IPS-20b (cell line): ENCODE results near the gene RPS18.

Experiments used
- H3K27ac ChIP-seq: one replicate; pipeline ENCODE4 v1.5.1; 2013; ENCODE audit warnings: low read length
- H3K27me3 ChIP-seq: 2 replicates; pipeline ENCODE4 v1.6.1; 2013; ENCODE audit warnings: mild to moderate bottlenecking, low read length, inconsistent platforms; ENCODE audit not compliant: insufficient read depth
- H3K36me3 ChIP-seq: 2 replicates; pipeline ENCODE4 v1.6.1; 2013; ENCODE audit warnings: low read depth, mild to moderate bottlenecking, inconsistent platforms, low read length, moderate library complexity; ENCODE audit not compliant: insufficient read depth
- H3K4me1 ChIP-seq: 2 replicates; pipeline ENCODE4 v1.6.1; 2013; ENCODE audit warnings: mild to moderate bottlenecking, control low read depth, inconsistent platforms, low read length, moderate library complexity; ENCODE audit not compliant: insufficient read depth
- H3K4me3 ChIP-seq: 2 replicates; pipeline ENCODE4 v1.5.1; 2013; ENCODE audit warnings: mild to moderate bottlenecking, low read length, inconsistent platforms
- H3K9ac ChIP-seq: 2 replicates; pipeline ENCODE4 v1.6.1; 2013; ENCODE audit warnings: low read depth, mild to moderate bottlenecking, inconsistent platforms, low read length, moderate library complexity
- H3K9me3 ChIP-seq: 2 replicates; pipeline ENCODE4 v1.6.1; 2013; ENCODE audit warnings: mild to moderate bottlenecking, low read depth, low read length, inconsistent platforms; ENCODE audit not compliant: insufficient read depth

The RPS18 gene

DNA sequence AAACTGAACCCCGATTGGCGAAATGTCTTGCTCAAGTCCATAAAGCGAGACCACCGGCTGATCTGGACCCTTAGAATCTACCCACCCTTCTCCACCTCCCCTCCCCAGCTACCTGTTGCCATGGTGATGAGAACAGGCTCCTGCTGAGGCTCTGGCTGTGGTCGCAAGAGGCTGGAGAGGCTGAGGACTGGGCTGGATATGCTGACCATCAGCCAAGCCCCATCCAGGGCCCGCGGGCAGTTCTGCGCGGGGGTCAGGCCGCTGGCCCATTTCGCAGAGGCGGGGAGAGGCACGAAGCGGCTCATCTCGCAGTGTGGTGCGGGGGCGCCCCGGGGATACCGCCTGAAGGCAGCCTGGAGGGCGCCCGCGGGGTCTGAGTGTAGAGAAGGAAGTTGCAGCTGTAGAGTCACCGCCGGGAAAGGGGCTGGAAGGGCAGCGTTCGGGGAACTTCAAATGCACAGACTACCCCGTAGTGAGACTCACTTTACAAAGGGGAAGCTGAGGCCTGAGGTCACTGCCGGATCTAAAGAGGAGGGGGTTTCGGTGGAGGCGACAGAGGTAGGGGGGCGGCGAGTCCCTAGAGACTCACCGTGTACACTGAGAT lies 41.3 kb downstream of the RPS18 start:
- H3K27ac ChIP-seq: no peak overlapping the region
- H3K27me3 ChIP-seq: peaks cover 9% of the 10 kb centered on the region
- no peaks in the 10 kb centered on the region for H3K9me3 ChIP-seq
- peak overlapping the region; percentile 88 for H3K4me3 ChIP-seq
- peak overlapping the region; percentile 80; the same call in 1 of the 2 replicates for H3K9ac ChIP-seq
- 0 out of 2 replicates have a peak, but pooled peaks cover 5% of the 10 kb centered on the region for H3K36me3 ChIP-seq
- H3K4me1 ChIP-seq: peaks cover 14% of the 10 kb centered on the region; the same call in 1 of the 2 replicates

- peak within 1 kb of the TSS; percentile 80; the same call in 1 of the 2 replicates for H3K9ac ChIP-seq
- H3K27ac ChIP-seq: no peak within 1 kb of the TSS
- H3K4me1 ChIP-seq: peaks cover 20% of the 10 kb centered on the region; the same call in 1 of the 2 replicates
- H3K27me3 ChIP-seq: peaks cover 9% of the 10 kb centered on the region
- peak within 1 kb of the TSS; percentile 88 for H3K4me3 ChIP-seq
- H3K9me3 ChIP-seq: no peaks in the 10 kb centered on the region
- H3K36me3 ChIP-seq: peaks cover 11% of the 10 kb centered on the region
Measured at GRCh38 chr6:33313709-33314514, 42.0 kb downstream of the RPS18 start, which contains the start of gene TAPBP. TSS of gene TAPBP (minus strand) at chr6:33314078. CDS start at chr6:33314041, 37 bp downstream.

DNA sequence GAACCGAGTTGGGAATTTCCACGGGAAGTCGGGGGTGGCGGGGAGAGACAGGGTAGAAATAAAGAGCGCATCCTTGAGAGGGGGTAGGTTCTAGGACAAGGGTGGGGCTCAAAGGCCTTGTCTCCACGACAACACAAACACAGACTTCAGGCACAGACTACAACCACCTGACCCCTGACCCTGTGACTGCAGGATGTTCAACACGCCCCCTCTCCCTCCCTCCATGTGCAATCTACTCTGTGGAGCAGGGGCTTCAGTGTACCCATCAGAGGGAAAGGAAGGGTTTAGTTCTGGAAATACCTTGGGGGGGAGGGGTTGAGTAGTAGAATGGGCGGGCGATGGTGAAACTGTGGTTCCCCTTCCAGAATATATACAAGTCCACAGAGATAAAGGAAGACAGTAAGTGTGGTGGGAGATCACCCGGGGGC lies 42.7 kb downstream of the RPS18 start:
- Histone ChIP-seq H3K4me3 (peak overlapping the region; percentile 88), H3K4me1 (peaks cover 23% of the 10 kb centered on the region; the same call in 1 of the 2 replicates), H3K27me3 (peaks cover 9% of the 10 kb centered on the region), H3K9me3 (no peaks in the 10 kb centered on the region), H3K9ac (peak overlapping the region; percentile 80; the same call in 1 of the 2 replicates), H3K36me3 (peaks cover 17% of the 10 kb centered on the region), H3K27ac (no peak overlapping the region)

DNA sequence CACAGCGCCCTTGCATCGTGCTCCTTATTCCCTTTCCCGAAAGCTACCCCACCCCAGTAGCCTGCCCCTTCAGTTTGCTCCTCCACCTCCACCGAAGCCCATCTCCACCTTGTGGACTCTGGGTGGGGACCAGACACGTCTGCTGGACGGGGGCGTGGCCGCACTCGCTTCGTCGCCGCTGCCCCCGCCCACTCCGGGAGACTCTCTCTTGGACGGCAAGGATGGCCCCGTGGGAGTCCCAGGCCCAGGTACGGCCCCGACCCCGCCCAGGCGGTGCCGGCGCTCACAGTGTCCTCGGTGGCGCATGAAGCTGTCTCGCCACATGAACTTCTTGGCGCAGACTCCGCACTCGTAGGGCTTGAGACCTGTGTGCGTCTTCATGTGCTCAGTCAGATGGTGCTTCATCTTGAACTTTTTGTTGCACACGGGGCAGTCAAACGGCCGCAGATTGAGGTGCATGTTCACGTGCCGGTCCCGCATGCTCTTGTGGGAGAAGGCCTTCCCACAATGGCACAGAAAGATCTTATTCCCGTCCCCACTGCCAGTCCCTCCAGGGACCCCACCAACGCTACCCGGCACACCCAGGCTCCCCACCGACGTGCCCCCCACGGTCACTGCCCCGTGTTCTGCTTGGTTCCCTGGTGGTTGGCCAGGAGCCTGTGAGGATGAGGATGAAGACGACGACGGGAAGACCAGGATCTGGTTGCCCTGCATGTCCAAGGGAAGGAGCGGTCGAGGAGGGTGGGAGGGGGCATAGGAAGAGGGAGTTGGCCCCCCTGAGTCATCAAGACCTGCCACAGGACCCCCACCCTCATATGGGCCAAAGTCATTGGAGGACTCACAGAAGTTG lies 43.3 kb downstream of the RPS18 start:
- no peak overlapping the region for H3K27ac ChIP-seq

GRCh38 chr6:33315793-33316602 lies 44.1 kb downstream of the RPS18 start:
- Histone ChIP-seq H3K4me3 (no peak overlapping the region), H3K9ac (no peak overlapping the region), H3K4me1 (peaks cover 25% of the 10 kb centered on the region), H3K36me3 (peaks cover 32% of the 10 kb centered on the region), H3K9me3 (no peaks in the 10 kb centered on the region), H3K27me3 (peaks cover 9% of the 10 kb centered on the region), H3K27ac (no peak overlapping the region)

More for the DNA sequence above, 43.3 kb downstream of the RPS18 start:
- Histone ChIP-seq H3K9me3 (no peaks in the 10 kb centered on the region), H3K36me3 (peaks cover 24% of the 10 kb centered on the region), H3K4me3 (peak overlapping the region; percentile 88), H3K27me3 (peaks cover 9% of the 10 kb centered on the region), H3K9ac (peak overlapping the region; percentile 80; the same call in 1 of the 2 replicates), H3K4me1 (peaks cover 23% of the 10 kb centered on the region; the same call in 1 of the 2 replicates)

DNA sequence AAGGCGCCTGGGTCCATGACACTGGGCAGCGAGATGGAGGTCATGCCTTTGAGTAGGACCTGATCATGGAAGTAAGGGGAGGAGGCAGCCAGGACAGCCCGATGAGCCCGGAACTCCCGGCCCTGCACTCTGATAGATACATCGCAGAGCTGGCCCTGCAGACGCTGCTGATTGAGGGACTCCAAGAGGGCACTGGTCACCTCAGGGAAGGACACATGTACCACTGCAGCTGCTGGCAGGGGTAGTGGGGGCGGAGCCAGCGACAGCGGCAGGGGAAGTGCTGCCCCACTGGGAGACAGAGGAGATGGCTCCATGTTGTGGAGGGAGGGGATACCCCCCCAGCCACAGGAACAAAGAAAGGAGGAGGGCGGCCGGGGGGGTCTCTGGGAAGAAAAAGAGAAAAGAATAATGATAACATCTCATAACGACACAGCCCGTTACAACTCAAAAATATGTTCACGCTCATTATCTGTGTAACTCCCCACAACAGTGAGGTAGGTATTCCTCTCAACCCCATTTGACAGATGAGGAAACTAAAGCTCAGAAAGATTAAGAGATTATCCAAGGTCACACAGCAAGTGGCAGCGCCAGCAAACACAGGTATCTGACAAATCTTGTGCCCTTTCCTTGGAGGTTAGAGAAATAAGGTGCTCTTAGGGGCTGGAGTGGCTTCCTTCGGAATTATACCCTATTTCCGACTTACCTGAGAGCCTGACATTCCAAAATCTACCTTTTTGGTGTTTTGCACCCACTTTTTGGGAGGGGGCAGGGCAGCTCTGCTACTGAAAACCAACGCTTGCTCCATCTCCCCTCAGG lies 44.9 kb downstream of the RPS18 start:
- Histone ChIP-seq H3K36me3 (peaks cover 39% of the 10 kb centered on the region), H3K9me3 (no peaks in the 10 kb centered on the region), H3K9ac (no peak overlapping the region), H3K27ac (no peak overlapping the region), H3K27me3 (peaks cover 6% of the 10 kb centered on the region), H3K4me1 (peaks cover 27% of the 10 kb centered on the region), H3K4me3 (peak overlapping the region; percentile 55)

DNA sequence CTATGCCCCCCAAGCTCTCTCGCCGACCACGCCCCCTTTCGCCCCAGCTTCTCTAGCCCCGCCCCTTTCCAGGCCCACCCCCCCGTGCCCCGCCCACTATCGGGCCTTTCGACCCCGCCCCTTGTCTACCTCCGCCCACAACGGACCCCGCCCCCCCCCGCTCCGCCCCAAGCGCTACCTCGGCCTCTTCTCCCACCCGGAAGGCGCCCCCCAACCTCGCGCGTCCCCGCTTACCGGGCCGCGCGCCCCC lies 45.5 kb downstream of the RPS18 start:
- no peak overlapping the region for H3K27ac ChIP-seq
- H3K36me3 ChIP-seq: peaks cover 39% of the 10 kb centered on the region

DNA sequence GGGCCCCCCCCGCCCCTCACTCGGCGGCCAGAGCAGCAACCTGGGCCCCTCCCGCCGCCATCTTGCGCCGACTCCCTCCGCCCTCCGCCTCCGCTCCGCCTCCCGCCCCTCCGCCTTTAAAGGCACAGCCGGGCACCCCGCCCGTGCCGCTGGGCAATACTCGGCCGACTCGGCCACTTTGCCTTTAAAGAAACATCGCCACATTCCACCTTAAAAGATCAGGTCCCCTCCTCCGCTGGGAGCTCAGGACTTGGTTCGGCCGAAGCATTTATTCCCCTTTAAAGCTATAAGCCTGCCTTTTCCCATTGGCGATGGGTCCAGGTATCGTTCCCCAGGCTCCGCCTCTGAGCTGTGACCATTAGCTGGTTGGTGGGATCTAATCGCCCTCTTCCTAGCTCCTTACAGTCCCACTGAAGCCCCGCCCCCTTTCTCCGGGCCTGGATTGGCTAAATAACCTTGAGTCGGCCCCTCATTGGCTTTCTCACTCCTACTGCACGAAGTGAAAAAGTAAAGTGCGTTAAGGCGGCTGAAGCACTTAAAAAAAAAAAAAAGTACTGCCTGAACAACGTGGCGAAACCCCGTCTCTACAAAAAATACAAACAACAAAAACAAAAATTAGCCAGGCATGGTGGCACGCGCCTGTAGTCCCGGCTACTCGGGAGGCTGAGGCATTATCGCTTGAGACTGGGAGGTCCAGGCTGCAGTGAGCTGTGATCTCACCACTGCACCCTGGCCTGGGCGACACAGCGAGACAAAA lies 46.0 kb downstream of the RPS18 start, which contains the start of gene ZBTB22:
TSS of gene ZBTB22 (minus strand) at position 76 of the 757 bp plus-strand sequence. CDS start 828 bp downstream, outside the sequence.
- H3K27ac ChIP-seq: peak within 1 kb of the TSS; percentile 29
- peaks cover 39% of the 10 kb centered on the region for H3K36me3 ChIP-seq
- H3K27me3 ChIP-seq: no peaks in the 10 kb centered on the region
- no peaks in the 10 kb centered on the region for H3K9me3 ChIP-seq
- H3K4me3 ChIP-seq: peak within 1 kb of the TSS; percentile 73
- H3K9ac ChIP-seq: peak within 1 kb of the TSS; percentile 79
- H3K4me1 ChIP-seq: peaks cover 23% of the 10 kb centered on the region

More for the DNA sequence above, 45.5 kb downstream of the RPS18 start:
- Histone ChIP-seq H3K9ac (no peak overlapping the region), H3K4me3 (peak overlapping the region; percentile 55), H3K27me3 (peaks cover under 1% of the 10 kb centered on the region; the same call in 1 of the 2 replicates), H3K9me3 (no peaks in the 10 kb centered on the region), H3K4me1 (peaks cover 23% of the 10 kb centered on the region)

DNA sequence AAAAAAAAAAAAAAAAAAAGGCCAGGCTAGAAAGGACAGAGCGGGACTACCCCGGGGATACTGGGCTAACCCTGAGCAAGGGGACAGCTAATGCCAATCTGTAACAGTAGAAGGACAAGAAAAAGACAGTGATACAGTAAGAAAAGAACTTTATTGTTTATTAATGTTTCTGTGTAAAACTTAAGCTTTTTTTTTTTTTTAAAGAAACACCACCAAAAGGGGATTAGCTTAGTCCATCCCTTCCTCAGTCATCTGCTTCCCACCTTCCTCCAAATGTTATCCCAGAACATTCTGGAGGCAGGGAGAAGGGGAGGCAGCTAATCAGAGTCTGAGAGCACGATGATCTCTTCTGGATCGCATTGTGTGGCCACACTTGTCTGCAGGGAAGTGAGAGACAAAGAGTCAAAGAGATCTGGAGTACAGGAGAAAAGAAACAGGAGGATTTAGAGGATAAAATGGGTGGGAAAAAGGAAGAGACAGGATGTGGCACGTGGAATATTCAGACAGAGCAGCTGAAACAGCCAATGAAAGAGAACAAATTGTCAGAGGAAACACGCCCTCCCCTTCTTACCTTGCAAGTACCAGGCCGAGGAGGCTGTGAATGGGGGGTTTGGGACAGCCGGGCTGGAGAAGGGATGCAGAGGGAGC lies 46.7 kb downstream of the RPS18 start:
- no peaks in the 10 kb centered on the region for H3K9me3 ChIP-seq
- H3K4me3 ChIP-seq: peak overlapping the region; percentile 73
- peaks cover 39% of the 10 kb centered on the region for H3K36me3 ChIP-seq
- H3K4me1 ChIP-seq: peaks cover 23% of the 10 kb centered on the region
- no peaks in the 10 kb centered on the region for H3K27me3 ChIP-seq
- H3K9ac ChIP-seq: peak overlapping the region; percentile 79; the same call in 1 of the 2 replicates
- peak overlapping the region; percentile 29 for H3K27ac ChIP-seq
